NCI-H2029 (cell line): ENCODE results near the gene TIMM17A.
A peak's percentile ranks its signal among the peaks of the same experiment; 100 is the strongest.

Experiments
- DNase-seq: peaks from one replicate; lab custom pipeline; 2025; lab: John Stamatoyannopoulos, UW

The TIMM17A gene

DNA sequence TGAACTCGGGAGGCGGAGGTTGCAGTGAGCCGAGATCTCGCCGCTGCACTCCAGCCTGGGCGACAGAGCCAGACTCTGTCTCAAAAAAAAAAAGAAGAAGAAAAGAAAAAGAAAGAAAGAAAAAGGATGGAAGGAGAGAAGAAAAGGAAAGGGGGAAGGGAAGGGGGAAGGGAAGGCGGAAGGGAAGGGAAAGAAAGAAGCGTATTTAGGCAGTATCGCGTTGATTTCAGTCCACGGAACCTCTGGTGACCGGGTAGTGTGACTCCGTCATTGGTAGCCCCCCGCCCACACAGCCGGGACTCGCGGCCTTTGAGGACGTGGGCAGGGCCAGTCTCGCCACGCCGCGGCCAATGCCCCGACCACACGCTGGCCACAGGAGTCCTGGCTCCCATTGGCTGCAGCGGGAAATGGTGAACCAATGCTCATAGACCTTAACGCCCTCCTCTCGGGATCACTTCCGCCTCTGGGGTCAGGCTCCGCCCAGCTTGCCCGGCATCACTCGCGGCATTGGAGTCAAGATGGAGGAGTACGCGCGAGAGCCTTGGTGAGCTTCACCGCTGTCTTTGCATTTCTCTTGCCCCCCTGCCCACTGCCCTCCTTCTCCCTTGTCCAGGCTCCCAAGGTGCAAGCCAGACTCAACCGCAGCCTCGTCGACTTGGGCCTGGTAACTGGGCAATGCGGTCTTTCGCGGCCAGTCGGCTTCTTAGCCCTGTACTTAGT lies at the start of gene TIMM17A:
TIMM17A (plus strand) TSS at position 495 of the 720 bp plus-strand sequence; CDS start at position 519, 24 bp downstream.
- peak; percentile 91 for DNase-seq

DNA sequence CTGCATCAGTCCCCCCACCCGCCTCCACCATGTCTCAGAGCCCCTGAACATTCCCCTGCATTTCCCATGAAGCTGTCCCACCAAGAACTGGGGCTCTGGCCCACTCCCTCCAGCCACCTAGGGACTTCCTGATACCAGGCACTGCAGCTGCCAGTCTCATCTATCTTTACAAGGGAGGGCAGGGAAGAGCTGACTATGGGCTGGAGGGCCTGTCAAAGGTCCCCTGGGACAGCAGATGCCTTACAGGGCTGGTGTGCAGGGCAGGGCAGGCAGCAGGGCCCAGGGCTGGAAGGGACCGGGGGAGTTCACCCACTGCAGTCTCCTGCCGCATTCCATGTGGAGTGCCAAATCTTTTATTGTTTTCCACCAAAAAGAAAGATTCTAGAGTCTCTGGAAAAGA lies 49.0 kb upstream of the TIMM17A start:
- DNase-seq = no peak

DNA sequence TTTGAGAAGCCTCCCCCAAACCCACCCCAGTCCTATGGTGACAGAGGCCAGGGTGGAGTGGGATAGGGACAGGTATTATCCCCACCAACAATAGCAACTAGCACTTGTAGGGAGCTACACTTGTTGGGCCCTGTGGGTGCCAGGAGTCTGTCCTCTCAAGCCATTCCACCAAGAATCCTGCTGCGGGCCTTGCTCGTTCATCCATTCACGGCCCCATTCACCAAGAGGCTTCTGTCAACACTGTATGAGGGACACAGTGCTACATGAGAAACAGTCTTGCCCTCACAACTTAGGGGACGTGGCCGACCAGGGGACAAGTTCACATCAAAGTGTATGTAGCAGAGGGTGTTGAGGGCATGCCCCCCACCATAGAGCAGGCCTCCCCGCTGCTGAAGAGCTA lies 47.7 kb upstream of the TIMM17A start:
- no peak for DNase-seq

DNA sequence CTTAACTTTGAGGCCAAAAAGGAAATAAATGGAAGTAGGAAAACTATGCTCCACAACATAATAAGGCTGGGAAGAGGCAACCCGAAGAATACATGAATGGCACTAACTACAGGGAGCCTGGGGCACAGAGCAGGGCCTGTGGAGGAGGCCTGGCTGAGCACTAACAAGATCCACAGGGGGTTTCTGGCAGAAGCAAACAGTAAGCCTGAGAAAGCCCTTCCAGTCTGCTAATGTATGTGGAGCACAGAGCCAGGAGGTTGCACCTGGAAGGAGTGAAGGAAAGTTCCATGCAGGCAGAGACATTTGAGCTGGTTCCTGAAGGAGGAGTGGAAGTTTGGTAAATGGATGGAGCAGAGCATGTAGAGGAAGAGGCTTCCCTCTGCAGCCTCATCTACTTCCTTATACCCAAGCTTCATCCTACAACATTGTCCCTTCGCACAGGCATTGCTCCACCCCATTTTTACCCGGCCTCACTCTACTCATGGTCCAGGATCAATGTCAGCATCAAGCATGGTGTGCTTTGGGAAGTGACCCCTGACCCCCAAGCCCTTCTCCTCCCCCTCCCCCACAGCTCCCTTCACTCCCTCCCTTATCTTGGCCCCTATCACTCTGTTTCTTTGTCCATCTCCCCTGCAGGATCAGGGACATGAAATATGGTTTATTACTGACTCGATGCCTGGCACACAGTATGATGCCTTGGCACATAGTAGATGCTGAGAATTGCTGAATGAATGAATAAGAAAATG lies 43.3 kb upstream of the TIMM17A start:
- DNase-seq = no peak

DNA sequence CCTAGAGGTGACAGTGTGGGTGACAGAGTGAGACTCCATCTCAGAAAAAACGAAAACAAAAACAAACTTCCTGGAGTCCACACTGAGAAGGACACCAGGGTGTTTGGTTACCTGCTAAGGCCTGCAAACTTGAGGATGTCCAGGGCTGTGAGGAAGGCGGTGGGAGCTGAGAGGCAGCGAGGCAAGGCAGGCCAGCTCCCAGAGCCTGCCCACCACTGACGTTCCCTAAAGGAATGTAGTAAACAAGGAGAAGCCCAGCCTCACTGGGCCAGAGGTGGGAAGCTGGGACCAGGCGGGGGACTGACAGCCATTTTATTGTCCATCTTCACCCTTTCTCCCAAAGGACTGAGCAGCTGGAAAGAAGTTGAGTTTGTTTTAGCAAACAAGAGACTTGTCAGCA lies 42.5 kb upstream of the TIMM17A start:
- DNase-seq = no peak

DNA sequence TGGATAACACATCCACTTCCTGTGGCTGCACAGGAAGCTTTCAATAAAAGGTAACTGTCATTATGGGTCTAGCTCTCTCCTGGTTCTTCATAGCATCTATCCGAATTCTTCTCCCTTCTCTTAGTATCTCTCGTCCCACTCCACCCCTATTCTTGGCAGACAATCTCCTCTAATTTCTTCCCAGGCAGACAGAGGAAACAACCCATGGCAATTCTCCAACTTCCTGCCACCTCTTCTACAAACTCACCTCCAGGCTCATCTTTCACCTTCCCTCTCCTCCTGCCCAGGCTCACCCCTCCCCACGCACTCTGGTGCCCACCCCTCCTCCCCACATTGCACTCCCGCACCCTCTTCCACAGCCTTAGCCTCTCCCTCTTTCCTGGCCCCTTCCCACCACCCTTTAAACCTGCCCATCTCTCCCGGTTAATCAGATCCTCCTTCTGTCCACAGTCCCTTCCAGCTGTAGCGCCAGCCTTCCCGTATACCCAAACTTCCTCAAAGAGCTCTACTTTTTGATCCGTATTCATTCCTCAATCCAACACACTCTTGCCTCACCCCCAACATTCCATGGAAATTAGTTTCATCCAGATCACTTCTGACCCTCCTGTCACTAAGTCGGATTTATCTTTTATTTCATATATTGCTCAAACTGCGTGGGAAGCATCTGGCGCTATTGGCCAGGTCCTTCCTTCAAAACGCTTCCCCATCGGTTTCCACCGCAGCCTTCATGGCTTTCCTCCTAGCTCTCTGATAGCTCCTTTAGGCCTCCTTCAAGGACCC lies 40.7 kb upstream of the TIMM17A start:
- no peak for DNase-seq

DNA sequence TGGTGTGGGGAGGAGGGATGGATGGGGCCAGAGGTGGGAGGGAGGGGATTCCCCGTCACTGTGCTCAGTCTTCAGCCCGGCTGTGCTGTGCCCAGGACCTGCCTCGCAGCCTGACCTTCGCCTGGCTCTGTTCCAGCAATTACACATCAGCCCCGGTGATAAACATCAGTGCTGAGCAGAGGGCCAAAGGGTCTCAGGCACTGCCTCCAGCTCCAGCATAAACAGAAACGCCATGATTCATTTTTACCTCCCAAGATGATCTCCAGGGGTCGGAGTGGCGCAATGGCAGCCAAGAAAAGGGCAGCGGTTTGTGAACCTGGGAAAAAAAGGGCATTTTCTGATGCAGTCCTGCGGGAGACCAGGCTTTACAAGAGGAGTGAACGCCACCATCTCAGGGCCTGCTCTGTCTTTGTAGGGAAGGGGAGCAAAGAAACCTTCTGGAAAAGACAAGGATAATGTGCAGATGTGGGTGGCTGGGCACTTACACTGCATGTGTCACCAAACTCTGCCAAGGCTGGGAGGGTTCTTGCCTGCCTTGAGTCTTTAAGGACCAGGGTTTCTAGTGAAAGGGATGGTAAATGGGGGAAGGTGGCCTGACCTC lies 38.6 kb upstream of the TIMM17A start:
- peak; percentile 17 for DNase-seq

DNA sequence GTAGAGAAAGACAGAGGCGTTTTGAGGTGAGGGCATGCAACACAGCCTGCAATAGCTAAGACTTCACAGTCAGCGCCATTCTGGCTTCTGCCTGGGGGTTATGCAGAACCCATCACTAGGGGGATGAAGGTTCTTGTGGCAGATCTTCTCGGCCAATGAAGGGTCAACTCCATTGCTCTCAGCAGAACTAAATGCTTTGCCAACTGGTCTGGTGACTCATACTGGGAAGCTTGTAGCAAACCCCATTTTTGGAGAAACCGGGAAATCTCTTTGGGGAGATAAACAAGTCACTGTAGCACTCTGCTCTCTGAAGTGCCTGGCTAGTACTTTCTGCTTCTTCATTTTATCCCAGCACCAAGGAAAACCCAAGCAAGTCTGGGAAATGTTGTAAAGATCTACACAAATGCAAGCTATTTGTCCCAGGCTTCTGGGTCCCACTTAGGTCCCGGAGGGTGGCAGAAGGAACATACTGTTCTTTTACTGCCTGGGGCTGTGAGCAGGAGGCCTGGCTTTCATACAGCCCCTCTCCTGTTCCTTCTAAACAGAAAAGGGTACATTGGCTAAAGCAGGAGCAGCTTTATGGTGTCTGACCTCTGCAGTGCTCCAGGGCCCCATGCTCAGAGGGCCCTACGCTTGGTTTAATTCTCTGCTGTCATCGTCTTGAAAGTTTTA lies 37.8 kb upstream of the TIMM17A start:
- no peak for DNase-seq

DNA sequence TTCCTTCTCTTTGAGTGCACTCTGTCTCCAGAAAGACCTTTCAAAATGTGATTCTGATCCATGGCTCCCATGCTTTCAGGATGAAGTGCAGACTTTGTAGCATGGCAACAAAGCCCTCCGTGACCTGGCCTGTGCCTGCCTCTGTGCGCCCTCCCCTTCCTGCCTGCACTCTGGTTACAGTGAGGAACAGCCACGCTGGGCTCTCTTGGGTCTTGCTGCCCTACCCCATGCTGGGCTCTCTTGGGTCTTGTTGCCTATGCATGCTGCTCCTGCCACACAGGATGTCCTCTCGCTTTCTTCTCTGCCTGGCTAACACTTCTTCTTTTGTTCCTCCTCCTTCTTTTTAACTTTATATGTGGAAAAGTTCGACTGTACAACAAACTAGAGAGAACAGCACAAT lies 37.0 kb upstream of the TIMM17A start:
- no peak for DNase-seq

DNA sequence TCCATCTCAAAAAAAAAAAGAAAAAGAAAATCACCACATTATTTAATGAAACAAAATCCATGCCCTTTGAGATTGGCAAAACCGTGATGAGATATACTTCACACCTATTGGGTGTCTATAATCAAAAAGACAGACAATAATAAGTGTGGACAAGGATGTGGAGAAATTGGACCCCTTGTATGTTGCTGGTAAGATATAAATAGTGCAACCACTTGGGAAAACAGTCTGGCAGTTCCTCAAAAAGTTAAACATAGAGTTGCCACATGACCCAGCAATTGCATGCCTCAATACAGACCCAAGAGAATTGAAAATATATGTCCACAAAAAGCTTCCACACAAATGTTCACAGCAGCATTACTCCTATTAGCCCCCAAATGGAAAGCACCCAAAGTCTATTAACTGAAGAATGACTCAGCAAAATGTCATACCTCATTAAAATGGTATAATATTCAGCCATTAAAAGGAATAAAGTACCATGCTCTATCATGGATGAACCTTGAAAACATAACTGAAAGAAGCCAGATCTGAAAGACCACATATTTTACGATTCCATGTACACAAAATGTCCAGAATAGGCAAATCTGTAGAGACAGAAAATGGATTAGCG lies 33.2 kb upstream of the TIMM17A start:
- no peak for DNase-seq

DNA sequence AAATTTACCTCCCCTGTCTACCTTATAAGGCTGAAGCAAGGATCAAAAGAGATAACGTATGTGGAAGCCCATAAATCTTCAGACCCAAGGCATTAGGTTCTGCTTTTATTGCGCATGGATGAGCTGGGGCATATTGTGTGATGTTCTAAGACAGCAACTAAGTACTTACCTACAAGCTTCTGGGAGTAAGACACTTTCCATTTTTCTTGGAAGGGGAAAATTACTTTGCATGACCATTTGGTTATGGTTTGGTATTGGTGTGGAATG lies 30.1 kb upstream of the TIMM17A start:
- no peak for DNase-seq

DNA sequence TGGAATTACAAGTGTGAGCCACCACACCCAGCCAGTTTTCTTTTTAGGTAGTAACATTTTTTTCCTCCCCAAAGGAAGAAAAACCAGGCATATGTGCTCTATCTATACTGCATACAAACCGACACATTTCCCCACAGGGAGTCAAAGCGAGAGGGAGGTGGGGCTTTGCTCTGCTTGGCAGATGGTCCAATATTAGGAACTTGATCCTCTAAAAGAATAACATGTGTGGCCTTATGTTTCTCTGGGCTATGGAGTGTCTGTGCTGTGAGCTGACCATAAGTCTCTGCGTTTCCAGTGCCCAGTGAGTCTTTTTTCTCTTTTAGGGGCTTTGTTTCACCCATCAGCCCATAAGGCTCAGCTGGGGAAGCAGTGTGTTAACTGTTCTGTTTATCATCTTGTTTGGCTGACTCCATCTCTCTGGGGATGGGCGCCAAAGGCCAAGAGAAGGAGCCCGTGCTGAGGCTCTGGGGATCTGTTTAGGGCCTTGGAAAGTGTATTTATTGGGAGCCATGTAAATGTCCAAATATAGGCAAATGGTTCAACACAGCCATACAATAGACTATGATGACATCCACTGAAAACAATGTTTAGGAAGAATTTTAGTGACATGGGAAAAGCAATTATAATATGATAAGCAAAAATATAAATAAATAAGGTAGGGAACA lies 29.2 kb upstream of the TIMM17A start:
- no peak for DNase-seq

DNA sequence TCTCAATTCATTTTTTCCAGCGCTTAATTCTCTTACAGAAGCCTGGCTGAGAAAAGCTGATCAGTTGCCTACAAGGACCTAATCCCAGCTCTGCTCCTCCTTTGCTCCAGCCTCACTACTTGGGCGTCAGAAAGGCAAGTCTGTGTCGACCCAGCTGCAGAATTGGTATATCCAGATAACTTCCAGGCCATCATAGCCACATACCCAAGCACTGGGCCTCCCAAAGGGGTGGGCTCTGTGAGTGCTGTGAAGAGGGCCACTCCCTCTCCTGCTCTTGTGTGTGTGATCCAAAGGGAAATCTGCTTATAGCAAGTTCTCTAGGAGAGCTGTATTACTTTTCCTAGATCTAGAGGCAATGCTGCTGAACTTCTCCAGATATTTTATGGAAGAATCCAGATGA lies 27.0 kb upstream of the TIMM17A start:
- DNase-seq = no peak

DNA sequence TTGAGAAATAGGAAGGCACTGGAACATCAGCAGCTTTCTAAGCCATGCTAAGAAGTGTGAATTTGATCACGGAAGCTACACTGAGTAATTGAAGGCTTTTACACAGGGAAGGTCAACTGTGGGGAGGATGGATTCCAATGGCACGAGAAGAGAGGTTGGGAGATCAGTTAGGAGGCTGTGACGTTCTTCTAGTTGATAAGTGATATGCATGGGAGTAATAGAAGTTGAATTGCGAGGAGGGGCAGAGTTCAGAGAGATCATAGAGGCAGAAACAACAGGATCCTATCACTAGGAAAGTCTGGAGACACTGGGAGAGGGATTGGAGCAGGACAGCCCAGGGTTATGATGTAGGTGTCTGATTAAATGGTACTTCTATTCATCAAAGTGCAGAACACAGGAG lies 25.2 kb upstream of the TIMM17A start:
- DNase-seq = no peak

DNA sequence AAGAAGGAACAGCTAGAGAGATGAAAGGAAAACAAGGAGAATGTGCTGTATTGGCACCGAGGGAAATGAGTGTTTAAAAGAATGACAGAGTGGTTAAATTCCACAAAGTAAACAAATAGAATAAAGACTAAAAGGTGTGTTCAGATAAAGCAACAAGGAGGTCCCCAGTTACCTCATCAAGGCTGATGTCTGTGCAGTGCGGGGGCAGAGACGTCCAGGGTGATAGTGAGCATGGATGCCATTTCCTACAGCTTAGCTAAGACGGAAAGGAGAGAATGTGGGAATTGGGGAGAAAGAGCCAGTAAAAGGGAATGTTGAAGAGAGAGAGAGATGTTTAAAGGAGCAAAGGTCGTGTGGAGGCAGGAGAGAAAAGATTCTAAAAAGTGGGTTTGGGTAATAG lies 24.5 kb upstream of the TIMM17A start:
- no peak for DNase-seq

DNA sequence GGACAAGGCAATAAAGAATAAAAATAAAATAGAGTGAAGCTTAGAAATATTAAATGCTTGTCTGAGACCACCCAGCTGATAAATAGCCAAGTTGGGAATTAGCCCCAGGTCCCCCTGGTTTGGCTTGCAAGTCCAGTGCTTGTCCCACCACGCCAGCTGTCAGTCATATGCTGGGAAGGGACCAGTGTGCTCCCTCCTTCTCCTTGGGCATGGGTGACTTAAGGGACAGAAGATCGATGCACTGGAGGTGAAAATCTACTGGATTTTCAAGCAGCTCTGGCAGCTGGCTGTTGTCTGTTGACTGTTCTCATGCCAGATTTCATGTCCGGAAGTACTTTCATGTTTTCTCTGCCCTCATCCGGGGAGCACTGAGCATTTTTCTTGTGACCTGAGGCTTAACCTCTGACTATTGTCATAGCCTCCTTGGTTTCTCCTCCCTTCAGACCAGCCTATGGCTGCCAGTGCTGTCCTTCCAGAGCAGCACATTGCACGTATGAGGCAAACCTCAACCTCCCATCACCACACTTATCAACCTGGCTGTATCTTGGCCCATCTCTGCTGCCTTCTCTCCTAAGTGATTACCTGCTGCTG lies 21.4 kb upstream of the TIMM17A start:
- DNase-seq = no peak

DNA sequence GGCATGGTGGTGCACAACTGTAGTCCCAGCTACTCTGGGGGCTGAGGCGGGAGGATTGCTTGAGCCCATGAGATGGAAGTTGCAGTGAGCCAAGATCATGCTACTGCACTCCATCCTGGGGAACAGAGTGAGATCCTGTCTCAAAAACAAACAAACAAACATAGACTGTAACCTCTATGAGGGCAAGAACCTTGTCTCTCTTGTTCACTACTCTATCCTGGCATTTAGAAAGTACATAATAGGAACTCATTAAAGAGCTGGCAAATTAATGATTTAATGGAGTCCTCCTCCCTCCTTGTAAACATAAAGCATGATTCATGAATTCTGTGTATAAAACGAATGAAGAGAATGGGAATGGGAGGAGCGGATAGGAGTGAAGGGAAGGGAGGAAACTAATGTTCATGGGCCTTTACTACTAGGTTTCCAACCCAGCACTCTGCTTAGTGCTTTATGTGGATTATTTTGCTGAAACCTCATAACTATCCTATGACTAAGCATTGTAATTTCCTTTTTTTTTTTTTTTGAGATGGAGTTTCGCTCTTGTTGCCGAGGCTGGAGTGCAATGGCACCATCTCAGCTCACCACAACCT lies 17.6 kb upstream of the TIMM17A start:
- no peak for DNase-seq

DNA sequence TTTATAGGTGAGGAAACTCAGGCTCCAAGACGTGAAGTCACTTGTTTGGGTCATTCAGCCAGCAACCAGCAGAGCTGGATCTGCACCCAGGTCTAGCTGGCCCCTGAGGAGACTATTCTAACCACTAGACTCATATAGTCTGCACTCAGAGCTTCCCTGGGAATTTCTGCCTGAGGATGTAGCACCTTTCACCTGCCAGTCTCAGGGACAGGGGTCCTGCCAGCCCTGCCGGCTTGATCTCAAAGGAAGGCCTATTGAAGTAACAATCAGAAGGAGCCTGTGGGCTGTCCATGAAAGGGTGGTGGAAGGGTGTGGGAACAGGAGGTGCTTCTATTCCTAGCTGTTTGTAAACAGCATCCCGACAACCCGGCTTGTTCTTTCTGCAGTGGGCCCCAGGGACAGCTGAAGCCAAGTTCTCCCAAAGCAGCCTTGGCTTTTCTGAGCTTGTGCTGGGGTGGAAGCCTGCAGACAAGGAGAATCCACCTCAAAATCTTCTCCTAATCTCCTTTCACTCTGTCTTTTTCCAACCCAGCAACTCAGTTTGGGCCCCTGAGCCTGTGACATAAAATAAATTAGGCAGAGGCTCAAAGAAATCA lies 16.8 kb upstream of the TIMM17A start:
- DNase-seq = no peak

DNA sequence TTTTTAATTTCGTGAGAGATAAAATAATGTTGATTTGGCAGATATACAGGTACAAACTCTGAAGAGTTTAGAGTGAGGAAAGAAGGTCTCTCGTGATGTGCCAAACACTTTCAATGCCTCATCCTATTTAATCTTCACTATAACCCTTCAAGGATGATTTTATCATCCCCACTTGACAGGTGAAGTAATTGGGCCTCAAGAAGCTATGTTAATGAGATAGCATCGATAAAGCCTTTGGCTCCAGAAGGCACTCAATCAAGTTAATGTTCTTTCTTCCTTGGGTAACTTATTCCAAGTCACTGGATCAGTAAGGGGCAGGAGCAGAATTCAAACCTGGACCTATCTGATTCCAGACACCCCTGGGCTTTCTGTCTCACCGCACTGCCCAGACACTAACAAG lies 16.2 kb upstream of the TIMM17A start:
- DNase-seq = no peak

DNA sequence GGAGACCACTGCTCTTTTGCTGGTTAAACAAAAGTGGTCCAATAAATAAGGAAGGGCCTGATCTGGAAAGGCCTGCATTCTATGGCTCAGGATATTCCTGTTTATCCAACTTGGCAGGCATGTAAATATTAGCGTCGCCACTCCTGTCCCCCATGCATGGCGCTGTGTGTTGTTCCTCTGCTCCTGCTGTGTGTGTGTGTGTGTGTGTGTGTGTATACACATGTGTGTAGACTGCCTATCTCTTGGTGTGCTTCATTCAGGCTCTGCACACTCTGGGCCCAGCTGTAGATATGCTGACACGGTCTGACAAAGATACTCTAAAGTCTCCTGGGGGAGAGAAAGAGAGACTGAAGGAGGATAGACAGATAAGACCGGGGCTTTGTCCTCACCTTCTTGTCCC lies 15.7 kb upstream of the TIMM17A start:
- no peak for DNase-seq
